ENCODE data around the gene ITPK1.

DNA sequence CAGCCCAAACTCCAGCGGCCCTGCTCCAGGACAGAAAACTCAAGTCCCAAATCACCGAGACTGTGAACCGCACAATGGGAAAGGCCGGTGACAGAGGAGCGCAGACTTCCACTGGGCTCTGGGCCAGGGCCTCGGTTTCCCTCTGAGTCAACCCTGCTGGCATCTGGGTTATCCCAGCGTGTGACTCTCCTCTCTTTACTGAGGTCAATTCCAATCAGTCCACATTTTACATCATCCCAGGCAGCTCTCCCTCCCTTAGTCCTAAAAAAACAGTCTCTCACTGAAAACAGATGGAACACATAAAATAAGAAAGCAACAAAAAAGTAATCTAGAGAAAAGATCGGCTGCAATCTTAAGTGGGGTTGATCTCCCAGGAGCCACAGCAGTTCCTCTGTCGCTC, 36.9 kb downstream of the ITPK1 start:
- TF ChIP-seq, protein P1, sequence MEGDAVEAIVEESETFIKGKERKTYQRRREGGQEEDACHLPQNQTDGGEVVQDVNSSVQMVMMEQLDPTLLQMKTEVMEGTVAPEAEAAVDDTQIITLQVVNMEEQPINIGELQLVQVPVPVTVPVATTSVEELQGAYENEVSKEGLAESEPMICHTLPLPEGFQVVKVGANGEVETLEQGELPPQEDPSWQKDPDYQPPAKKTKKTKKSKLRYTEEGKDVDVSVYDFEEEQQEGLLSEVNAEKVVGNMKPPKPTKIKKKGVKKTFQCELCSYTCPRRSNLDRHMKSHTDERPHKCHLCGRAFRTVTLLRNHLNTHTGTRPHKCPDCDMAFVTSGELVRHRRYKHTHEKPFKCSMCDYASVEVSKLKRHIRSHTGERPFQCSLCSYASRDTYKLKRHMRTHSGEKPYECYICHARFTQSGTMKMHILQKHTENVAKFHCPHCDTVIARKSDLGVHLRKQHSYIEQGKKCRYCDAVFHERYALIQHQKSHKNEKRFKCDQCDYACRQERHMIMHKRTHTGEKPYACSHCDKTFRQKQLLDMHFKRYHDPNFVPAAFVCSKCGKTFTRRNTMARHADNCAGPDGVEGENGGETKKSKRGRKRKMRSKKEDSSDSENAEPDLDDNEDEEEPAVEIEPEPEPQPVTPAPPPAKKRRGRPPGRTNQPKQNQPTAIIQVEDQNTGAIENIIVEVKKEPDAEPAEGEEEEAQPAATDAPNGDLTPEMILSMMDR (IDR thresholded peaks at IDR 0.05), result no peak
- TF ChIP-seq POLR2A (IDR thresholded peaks at IDR 0.05), result no peak
